Small intestine (tissue), 7 donors: ENCODE results near the gene PRTFDC1. TPM values are rescaled to one million over a fixed set of nuclear protein-coding genes. Genes with fewer than 3 reads are reported as not detected.
"Not testable (repeated sequence)": the region's sequence is repeated elsewhere in the genome, so short reads cannot be mapped to it uniquely, and the experiment has no call there.

Source experiments
- DNase-seq, 2 donors: peaks; one replicate each; pipeline versions ENCODE4 v3.0.0 to v3.0.0-alpha.2; 2013
- FAIRE-seq: peaks from 2 replicates; lab custom pipeline; 2012; peaks lifted over from hg19 to GRCh38; lab: Jason Lieb, UNC
- H3K27ac ChIP-seq, 3 donors: one replicate each; pipeline ENCODE4 v1.5.1; 2013; ENCODE audit warnings: low read length in 2 of 3, mild to moderate bottlenecking in 2 of 3, control low read depth in 1 of 3, inconsistent platforms in 1 of 3, low read depth in 1 of 3, moderate library complexity in 1 of 3
- H3K27me3 ChIP-seq, 3 donors: one replicate each; pipeline ENCODE4 v1.6.1; 2013; ENCODE audit warnings: low read length in 3 of 3, inconsistent platforms in 1 of 3; ENCODE audit not compliant: control insufficient read depth in 3 of 3, insufficient read depth in 3 of 3
- H3K36me3 ChIP-seq, 3 donors: one replicate each; pipeline ENCODE4 v1.6.1; 2013; ENCODE audit warnings: low read length in 3 of 3, inconsistent platforms in 1 of 3, low read depth in 1 of 3, mild to moderate bottlenecking in 1 of 3, moderate library complexity in 1 of 3; ENCODE audit not compliant: control insufficient read depth in 3 of 3, insufficient read depth in 2 of 3
- H3K4me1 ChIP-seq, 3 donors: one replicate each; pipeline ENCODE4 v1.6.1; 2013; ENCODE audit warnings: low read length in 2 of 3, inconsistent platforms in 1 of 3, low read depth in 1 of 3, mild to moderate bottlenecking in 1 of 3, moderate library complexity in 1 of 3; ENCODE audit not compliant: control insufficient read depth in 3 of 3, insufficient read depth in 2 of 3
- H3K4me3 ChIP-seq, 3 donors: one replicate each; pipeline ENCODE4 v1.5.1; 2013; ENCODE audit warnings: low read length in 3 of 3, control low read depth in 1 of 3, inconsistent platforms in 1 of 3, low read depth in 1 of 3, mild to moderate bottlenecking in 1 of 3, moderate library complexity in 1 of 3
- H3K9me3 ChIP-seq, 2 donors: one replicate each; pipeline ENCODE4 v1.6.1; 2013; ENCODE audit warnings: low read depth in 1 of 2, low read length in 1 of 2; ENCODE audit not compliant: control insufficient read depth in 2 of 2, insufficient read depth in 1 of 2
- WGBS, 3 donors: extraction: QIAGEN DNeasy Blood & Tissue Kit; methylation state at CpG; one replicate each; pipeline ENCODE4 v1.1.7; 2013; 5-methylcytosine and 5-hydroxymethylcytosine counted together
- polyA plus RNA-seq, 4 donors: library from polyadenylated mRNA; stranded (reverse) in 3 of 4; unstranded in 1 of 4; fragments of 200-250 nt in 3 of 4; fragments of 120-200 nt in 1 of 4; gene quantifications; one replicate each; pipeline versions ENCODE4 v1.2.1 to v1.2.3, GENCODE V29; 2013
- donor health status: healthy with polysubstance abuse.
- donor health status: control.
- donor health status: control.
- donor health status: Bipolar disorder and iron deficiency.
- donor health status: healthy.

PRTFDC1 gene
- polyA plus RNA-seq, 4 donors: 9.7 to 28.1 (median 12.9) TPM

- no peaks in the 10 kb centered on the region for H3K9me3 ChIP-seq
- WGBS, 3 donors: 81 to 88% (median 83%) methylated on average over 5 of the region's 5 CpGs
- no peak for FAIRE-seq
These were observed 20.8 kb upstream of the PRTFDC1 start for GRCh38 chr10:24973163-24973562.

DNA sequence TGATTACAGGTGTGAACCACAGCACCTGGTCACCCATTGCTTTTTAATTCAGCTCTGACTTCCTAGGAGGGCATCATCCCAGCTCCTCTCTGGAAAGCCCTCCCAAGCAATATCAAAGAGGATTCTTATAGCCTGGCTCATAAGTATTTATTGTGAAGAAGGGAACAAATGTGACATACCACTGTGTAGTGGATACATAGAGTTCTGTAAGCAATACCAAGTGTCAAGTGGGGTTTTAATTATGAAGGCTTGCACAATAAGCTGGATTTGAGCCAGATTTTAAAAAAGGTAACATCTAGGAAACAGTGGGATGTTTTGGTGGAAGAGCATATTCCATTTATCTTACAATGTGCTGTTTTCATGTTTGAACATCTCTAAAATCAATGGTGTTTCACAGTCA, 19.0 kb upstream of the PRTFDC1 start:
- Histone ChIP-seq H3K9me3 (no peaks in the 10 kb centered on the region), H3K36me3 (no peaks in the 10 kb centered on the region), H3K27me3 (no peaks in the 10 kb centered on the region), H3K27ac (no peak overlapping the region), H3K4me3 (no peak overlapping the region), H3K4me1 (no peaks in the 10 kb centered on the region)
- FAIRE-seq: no peak
- no peak for DNase-seq

More at GRCh38 chr10:24973163-24973562, 20.8 kb upstream of the PRTFDC1 start:
- DNase-seq: no peak
- no peak overlapping the region for H3K4me3 ChIP-seq
- no peaks in the 10 kb centered on the region for H3K36me3 ChIP-seq
- no peak overlapping the region for H3K27ac ChIP-seq
- no peaks in the 10 kb centered on the region for H3K4me1 ChIP-seq
- no peaks in the 10 kb centered on the region for H3K27me3 ChIP-seq

DNA sequence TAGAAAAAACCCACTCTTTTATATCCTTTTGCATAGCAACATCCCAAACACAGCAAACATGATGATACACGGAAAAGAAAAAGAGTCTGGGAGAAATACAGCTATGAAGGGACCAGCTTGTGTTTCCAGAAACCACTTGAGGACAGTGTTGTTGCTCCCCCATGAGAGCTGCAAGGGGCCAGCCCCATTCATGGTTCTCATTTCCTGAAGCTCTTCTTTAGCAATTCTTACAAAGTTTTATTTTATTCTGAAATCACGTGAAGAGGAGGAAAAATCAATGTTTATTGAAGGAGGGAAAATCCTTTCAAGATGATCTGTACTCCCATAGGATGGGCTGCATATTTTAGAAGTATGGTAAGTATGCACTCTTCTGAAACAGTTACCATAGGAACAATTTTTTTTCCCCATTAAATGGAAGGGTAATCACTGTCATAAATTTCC, 17.5 kb upstream of the PRTFDC1 start:
- no peaks in the 10 kb centered on the region for H3K9me3 ChIP-seq
- FAIRE-seq (no peak), DNase-seq (no peak)
- H3K4me3 ChIP-seq: no peak overlapping the region
- no peaks in the 10 kb centered on the region for H3K36me3 ChIP-seq
- no peaks in the 10 kb centered on the region for H3K27me3 ChIP-seq
- no peak overlapping the region for H3K27ac ChIP-seq
- no peaks in the 10 kb centered on the region for H3K4me1 ChIP-seq
- 52 to 83% (median 76%) methylated on average over 2 of the region's 2 CpGs for WGBS, 3 donors

GRCh38 chr10:24968951-24969350, 16.5 kb upstream of the PRTFDC1 start:
- H3K27me3 ChIP-seq, H3K4me1 ChIP-seq, H3K4me3 ChIP-seq, H3K9me3 ChIP-seq, FAIRE-seq, H3K36me3 ChIP-seq, DNase-seq, H3K27ac ChIP-seq: not testable (repeated sequence)
- WGBS, 3 donors: 92 to 94% (median 94%) methylated on average over 11 of the region's 11 CpGs

DNA sequence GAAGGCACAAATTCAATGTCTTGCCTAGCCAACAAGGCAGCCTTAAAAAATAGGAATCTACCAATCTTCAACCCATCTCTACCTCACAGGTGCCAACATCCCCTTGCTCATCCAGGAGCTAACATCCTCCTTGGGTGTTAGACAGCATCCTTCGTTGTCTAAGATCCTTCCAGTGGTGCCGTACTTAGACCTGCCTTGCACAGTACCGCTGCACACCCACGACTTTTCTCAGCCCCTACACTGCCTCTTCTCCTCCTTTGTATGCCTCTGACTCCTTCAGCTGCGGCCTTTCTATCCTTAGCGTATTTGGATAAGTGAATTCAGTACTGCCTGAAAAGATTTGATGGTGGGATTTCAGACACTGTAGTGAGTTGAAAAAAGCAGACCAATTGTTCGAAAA, 15.9 kb upstream of the PRTFDC1 start:
- no peaks in the 10 kb centered on the region for H3K9me3 ChIP-seq
- WGBS, 3 donors: 95 to 96% (median 96%) methylated on average over 7 of the region's 7 CpGs
- H3K4me3 ChIP-seq: no peak overlapping the region
- DNase-seq: no peak
- no peaks in the 10 kb centered on the region for H3K36me3 ChIP-seq
- H3K27ac ChIP-seq: no peak overlapping the region
- no peaks in the 10 kb centered on the region for H3K27me3 ChIP-seq
- FAIRE-seq: no peak
- peaks cover 0 to 3% (median 0%) of the 10 kb centered on the region in 3 donors for H3K4me1 ChIP-seq

DNA sequence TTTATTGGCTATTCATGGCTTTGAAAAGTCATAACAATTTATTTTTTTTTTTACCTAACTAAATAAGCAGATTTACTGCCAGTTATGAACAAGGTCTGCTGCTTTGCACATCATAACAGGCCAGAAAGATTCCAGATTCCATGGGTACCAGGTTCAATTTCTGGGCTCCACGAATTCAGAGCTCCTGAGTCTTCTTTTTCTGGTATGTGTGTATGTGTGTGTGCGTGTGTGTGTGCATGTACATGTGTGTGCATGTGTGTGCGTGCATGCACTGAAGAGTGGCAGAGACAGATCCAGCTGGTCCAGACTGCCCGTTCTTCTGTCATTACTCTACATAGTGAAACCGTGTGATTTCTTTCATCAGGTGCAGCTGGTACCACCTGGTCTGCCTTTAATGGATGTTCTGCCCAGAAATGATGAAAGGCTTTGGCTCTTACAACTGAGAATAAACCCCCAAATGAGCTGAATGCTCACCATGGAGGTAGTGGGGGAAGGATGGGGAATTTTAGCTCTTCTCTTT, 14.6 kb upstream of the PRTFDC1 start:
- FAIRE-seq (no peak), DNase-seq (no peak)
- WGBS, 3 donors: 81 to 89% (median 87%) methylated on average over 5 of the region's 5 CpGs
- H3K4me3 ChIP-seq: no peak overlapping the region
- no peaks in the 10 kb centered on the region for H3K27me3 ChIP-seq
- H3K27ac ChIP-seq: no peak overlapping the region
- peaks cover 0 to 9% (median 0%) of the 10 kb centered on the region in 3 donors for H3K4me1 ChIP-seq
- H3K9me3 ChIP-seq: no peaks in the 10 kb centered on the region
- H3K36me3 ChIP-seq: no peaks in the 10 kb centered on the region

- no peak overlapping the region for H3K27ac ChIP-seq
- no peaks in the 10 kb centered on the region for H3K9me3 ChIP-seq
- H3K4me1 ChIP-seq: peaks cover 0 to 9% (median 0%) of the 10 kb centered on the region in 3 donors
- DNase-seq (no peak), FAIRE-seq (no peak)
- whole genome bisulfite sequencing, 3 donors: 86 to 90% (median 87%) methylated on average over 3 of the region's 3 CpGs
- H3K27me3 ChIP-seq: no peaks in the 10 kb centered on the region
- no peaks in the 10 kb centered on the region for H3K36me3 ChIP-seq
- no peak overlapping the region for H3K4me3 ChIP-seq
These were observed 12.6 kb upstream of the PRTFDC1 start for GRCh38 chr10:24965051-24965450.

DNA sequence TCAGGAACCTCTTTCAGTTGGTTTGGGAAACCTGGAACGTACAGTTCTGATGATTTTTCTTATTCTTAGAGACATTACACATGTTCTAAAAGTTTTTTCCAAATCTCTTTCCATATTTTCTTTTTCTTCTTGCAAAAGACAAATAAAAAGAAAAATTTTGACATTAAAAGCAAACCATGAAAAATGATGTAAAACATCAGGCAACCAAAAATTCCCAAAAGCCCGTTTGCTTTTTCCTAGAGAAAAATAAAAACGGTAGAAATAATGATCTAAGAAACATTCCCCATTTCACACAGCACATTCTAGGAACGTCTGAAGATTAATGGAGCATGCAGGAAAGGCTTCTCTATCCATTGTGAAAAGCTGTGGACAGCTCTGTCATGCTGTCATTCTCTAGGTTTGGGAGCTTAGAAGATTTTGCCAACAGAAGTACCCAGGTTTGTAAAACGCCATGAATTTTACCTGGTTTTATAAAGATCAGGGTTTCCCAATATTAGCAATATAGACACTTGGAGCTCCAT, 11.2 kb upstream of the PRTFDC1 start:
- H3K36me3 ChIP-seq: no peaks in the 10 kb centered on the region
- DNase-seq (no peak), FAIRE-seq (no peak)
- WGBS, 3 donors: 46 to 67% (median 47%) methylated on average over 5 of the region's 5 CpGs
- H3K27ac ChIP-seq: peak overlapping the region in 1 of 3 donors; percentile 51
- H3K27me3 ChIP-seq: no peaks in the 10 kb centered on the region
- H3K9me3 ChIP-seq: no peaks in the 10 kb centered on the region
- H3K4me1 ChIP-seq: peaks cover 0 to 9% (median 0%) of the 10 kb centered on the region in 3 donors
- H3K4me3 ChIP-seq: no peak overlapping the region

GRCh38 chr10:24962995-24963394, 10.6 kb upstream of the PRTFDC1 start:
- no peaks in the 10 kb centered on the region for H3K9me3 ChIP-seq
- no peak overlapping the region for H3K4me3 ChIP-seq
- no peaks in the 10 kb centered on the region for H3K27me3 ChIP-seq
- DNase-seq (peak; percentile 88 to 94), FAIRE-seq (no peak)
- H3K36me3 ChIP-seq: no peaks in the 10 kb centered on the region
- 11 to 45% (median 22%) methylated on average over 3 of the region's 3 CpGs for WGBS, 3 donors
- peak overlapping the region in 2 of 3 donors; percentile 51 to 73 for H3K27ac ChIP-seq
- peaks cover 0 to 9% (median 0%) of the 10 kb centered on the region in 3 donors for H3K4me1 ChIP-seq
